ENCODE measurements around the gene TRIM66.
A peak's percentile ranks its signal among the peaks of the same experiment; 100 is the strongest.

Gene TRIM66

GRCh38 chr11:8692417-8692816, 10.0 kb upstream of the TRIM66 start:
- peaks cover 49% of the 10 kb centered on the region for H3K79me2 ChIP-seq (ENCODE audit: insufficient read depth, low read length)
- no peaks in the 10 kb centered on the region for H3K9me3 ChIP-seq (ENCODE audit: insufficient read depth, low read length, severe bottlenecking)
- no peaks in the 10 kb centered on the region for H4K20me1 ChIP-seq (ENCODE audit: insufficient read depth, low read length)
- TF ChIP-seq EZH2 (IDR thresholded peaks at IDR 0.05; ENCODE audit: borderline replicate concordance, low read depth, low read length, severe bottlenecking) (no peak), CTCF (IDR thresholded peaks at IDR 0.05; ENCODE audit: borderline replicate concordance, extremely low read depth, low read length, poor library complexity, severe bottlenecking) (no peak)
- peaks cover 27% of the 10 kb centered on the region for H3K4me1 ChIP-seq (ENCODE audit: insufficient read depth, low read length)
- no peaks in the 10 kb centered on the region for H3K27me3 ChIP-seq (ENCODE audit: insufficient read depth, low read length, poor library complexity)
- no peak overlapping the region for H2AFZ ChIP-seq (ENCODE audit: low read depth, low read length)
- H3K4me2 ChIP-seq (ENCODE audit: insufficient read depth, low read length) = no peak overlapping the region
- H3K9ac ChIP-seq (ENCODE audit: low read depth, low read length) = no peak overlapping the region
- no peak overlapping the region for H3K4me3 ChIP-seq (ENCODE audit: low read depth in 1 of 2, low read length in 2 of 2)
- H3K36me3 ChIP-seq (ENCODE audit: insufficient read depth, low read length) = peaks cover 4% of the 10 kb centered on the region; the same call in 1 of the 2 replicates
- ATAC-seq (ENCODE audit: insufficient read depth, low read depth) = no peak
- DNase-seq = no peak
- no peak overlapping the region for H3K27ac ChIP-seq (ENCODE audit: low read length)

DNA sequence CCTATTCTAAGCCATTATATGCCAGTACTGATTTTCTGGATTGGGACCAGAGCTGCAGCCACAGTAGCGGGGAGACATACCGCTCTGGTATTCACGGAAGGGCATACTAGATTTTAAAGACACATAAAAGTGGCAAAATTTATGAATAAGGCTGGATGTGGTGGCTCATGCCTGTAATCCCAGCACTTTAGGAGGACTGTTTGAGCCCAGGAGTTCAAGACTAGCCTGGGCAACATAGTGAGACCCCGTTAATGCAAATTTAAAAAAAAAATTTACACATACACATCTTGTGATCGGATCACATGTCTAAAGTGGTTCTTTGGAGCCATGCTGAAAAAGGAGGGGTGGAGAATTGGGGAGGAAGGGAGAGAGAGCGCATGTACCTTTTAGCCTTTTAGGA, 9.1 kb upstream of the TRIM66 start:
- Histone ChIP-seq H3K4me1 (ENCODE audit: insufficient read depth, low read length) (peaks cover 35% of the 10 kb centered on the region), H2AFZ (ENCODE audit: low read depth, low read length) (no peak overlapping the region), H3K79me2 (ENCODE audit: insufficient read depth, low read length) (peaks cover 49% of the 10 kb centered on the region), H3K4me2 (ENCODE audit: insufficient read depth, low read length) (no peak overlapping the region), H3K4me3 (ENCODE audit: low read depth in 1 of 2, low read length in 2 of 2) (no peak overlapping the region), H4K20me1 (ENCODE audit: insufficient read depth, low read length) (no peaks in the 10 kb centered on the region), H3K36me3 (ENCODE audit: insufficient read depth, low read length) (peaks cover 9% of the 10 kb centered on the region; the same call in 1 of the 2 replicates), H3K27ac (ENCODE audit: low read length) (no peak overlapping the region), H3K27me3 (ENCODE audit: insufficient read depth, low read length, poor library complexity) (no peaks in the 10 kb centered on the region), H3K9ac (ENCODE audit: low read depth, low read length) (no peak overlapping the region), H3K9me3 (ENCODE audit: insufficient read depth, low read length, severe bottlenecking) (no peaks in the 10 kb centered on the region)
- TF ChIP-seq EZH2 (IDR thresholded peaks at IDR 0.05; ENCODE audit: borderline replicate concordance, low read depth, low read length, severe bottlenecking) (no peak), CTCF (IDR thresholded peaks at IDR 0.05; ENCODE audit: borderline replicate concordance, extremely low read depth, low read length, poor library complexity, severe bottlenecking) (no peak)
- no peak for ATAC-seq (ENCODE audit: insufficient read depth, low read depth)
- DNase-seq = no peak

DNA sequence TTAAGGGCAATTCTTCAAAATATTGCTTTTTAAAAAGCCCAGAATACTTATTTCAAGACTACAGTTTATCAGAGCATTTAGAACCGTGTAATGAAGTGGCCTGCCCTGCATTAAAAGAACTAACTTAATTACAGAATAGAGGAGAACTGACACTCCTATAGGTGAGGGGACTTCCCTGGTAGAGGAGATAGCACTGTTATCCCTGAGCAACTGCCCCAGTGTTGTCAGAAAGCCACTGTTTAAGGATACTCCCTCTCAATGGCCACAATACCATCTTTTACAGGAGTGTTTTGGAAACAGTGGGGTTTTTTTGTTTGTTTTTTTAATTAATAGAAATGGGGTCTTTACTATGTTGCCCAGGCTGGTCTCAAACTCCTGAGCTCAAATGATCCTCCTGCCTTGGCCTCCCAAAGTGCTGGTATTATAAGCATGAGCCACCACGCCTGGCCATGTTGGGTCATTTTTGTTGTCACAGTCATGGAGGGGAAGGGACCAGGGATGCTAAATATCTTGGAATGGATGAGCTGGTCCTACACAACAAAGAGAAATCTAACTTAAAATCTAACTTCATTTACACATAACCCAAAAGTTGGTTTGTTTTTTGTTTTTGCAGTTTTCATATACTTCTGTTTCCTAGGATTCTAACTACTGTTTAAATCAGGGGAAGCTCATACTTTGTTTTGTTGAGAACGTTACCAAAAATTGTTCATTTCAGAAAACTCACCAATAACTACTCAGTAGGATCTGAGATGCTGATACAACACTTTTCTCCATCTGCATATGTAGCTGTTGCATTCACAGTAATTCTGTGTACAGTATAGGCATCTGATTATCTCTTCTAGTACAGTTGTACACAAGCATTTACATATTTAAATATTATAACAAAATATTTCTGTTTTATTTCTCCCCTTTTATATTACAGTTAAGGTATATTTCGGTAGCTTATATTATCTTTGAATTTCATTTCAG, 8.2 kb upstream of the TRIM66 start:
- peaks cover 18% of the 10 kb centered on the region for H3K36me3 ChIP-seq (ENCODE audit: insufficient read depth, low read length)
- DNase-seq = no peak
- no peak overlapping the region for H3K9ac ChIP-seq (ENCODE audit: low read depth, low read length)
- H3K79me2 ChIP-seq (ENCODE audit: insufficient read depth, low read length) = peaks cover 49% of the 10 kb centered on the region
- H2AFZ ChIP-seq (ENCODE audit: low read depth, low read length) = no peak overlapping the region
- H3K4me3 ChIP-seq (ENCODE audit: low read depth in 1 of 2, low read length in 2 of 2) = peak overlapping the region in 1 of 2 experiments; percentile 68; a peak in 1 of 4 replicates
- no peaks in the 10 kb centered on the region for H4K20me1 ChIP-seq (ENCODE audit: insufficient read depth, low read length)
- H3K4me1 ChIP-seq (ENCODE audit: insufficient read depth, low read length) = peaks cover 45% of the 10 kb centered on the region
- TF ChIP-seq EZH2 (IDR thresholded peaks at IDR 0.05; ENCODE audit: borderline replicate concordance, low read depth, low read length, severe bottlenecking) (no peak), CTCF (IDR thresholded peaks at IDR 0.05; ENCODE audit: borderline replicate concordance, extremely low read depth, low read length, poor library complexity, severe bottlenecking) (no peak)
- peak overlapping the region; percentile 69 for H3K4me2 ChIP-seq (ENCODE audit: insufficient read depth, low read length)
- H3K27me3 ChIP-seq (ENCODE audit: insufficient read depth, low read length, poor library complexity) = no peaks in the 10 kb centered on the region
- no peak overlapping the region for H3K27ac ChIP-seq (ENCODE audit: low read length)
- no peaks in the 10 kb centered on the region for H3K9me3 ChIP-seq (ENCODE audit: insufficient read depth, low read length, severe bottlenecking)
- ATAC-seq (ENCODE audit: insufficient read depth, low read depth) = no peak
